SU-DHL-6 (cell line): ENCODE results near the gene SLC7A5.

Experiments
- H2AFZ ChIP-seq: fragments of 200-600 bp; sonication (generic); 2 replicates; pipeline ENCODE4 v1.6.1; 2014; ENCODE audit warnings: low read depth, mild to moderate bottlenecking, moderate library complexity, mixed read lengths, antibody characterized with exemption, low read length; ENCODE audit not compliant: severe bottlenecking
- H3F3A ChIP-seq: fragments of 200-600 bp; shearing (Covaris generic); 2 replicates; pipeline ENCODE4 v1.6.0; 2016; ENCODE audit warnings: antibody characterized with exemption, mild to moderate bottlenecking; ENCODE audit not compliant: insufficient read depth
- H3K27ac ChIP-seq: fragments of 200-600 bp; sonication (generic); 2 replicates; pipeline ENCODE4 v1.5.1; 2016; ENCODE audit warnings: low read depth, mild to moderate bottlenecking, low read length, moderate library complexity, mixed read lengths
- H3K27me3 ChIP-seq: fragments of 200-600 bp; sonication (generic), shearing (Covaris generic); 2 replicates; pipeline ENCODE4 v1.6.0; 2014; ENCODE audit warnings: mild to moderate bottlenecking, low read length
- H3K36me3 ChIP-seq: fragments of 200-600 bp; sonication (generic); 2 replicates; pipeline ENCODE4 v1.6.1; 2014; ENCODE audit warnings: mild to moderate bottlenecking, low read length, mixed read lengths
- H3K4me2 ChIP-seq: fragments of 300-600, 200-600 bp; shearing (Covaris generic), sonication (generic); 2 replicates; pipeline ENCODE4 v1.6.0; 2014; ENCODE audit warnings: low read length, low read depth, mild to moderate bottlenecking; ENCODE audit not compliant: poor library complexity, severe bottlenecking
- H3K4me3 ChIP-seq: fragments of 200-600 bp; sonication (generic); 2 replicates; pipeline ENCODE4 v1.5.1; 2014; ENCODE audit warnings: antibody characterized with exemption, low read length, mild to moderate bottlenecking, mixed read lengths; ENCODE audit not compliant: insufficient read depth, poor library complexity, severe bottlenecking
- H3K79me2 ChIP-seq: fragments of 200-600 bp; sonication (generic); 2 replicates; pipeline ENCODE4 v1.6.1; 2014; ENCODE audit warnings: mild to moderate bottlenecking, low read length, moderate library complexity; ENCODE audit not compliant: insufficient read depth
- H3K9ac ChIP-seq: fragments of 200-600 bp; sonication (generic); 2 replicates; pipeline ENCODE4 v1.7.0; 2014; ENCODE audit warnings: mild to moderate bottlenecking, low read length
- H3K9me2 ChIP-seq: fragments of 200-600 bp; sonication (generic); replicated peaks from 2 replicates; pipeline ENCODE4 v1.6.1; 2014; ENCODE audit warnings: low read length; ENCODE audit not compliant: insufficient read depth
- H3K9me3 ChIP-seq: fragments of 200-600 bp; sonication (generic); 2 replicates; pipeline ENCODE4 v1.6.1; 2014; ENCODE audit warnings: low read length, mixed read lengths; ENCODE audit not compliant: insufficient read depth
- H4K20me1 ChIP-seq: fragments of 200-600 bp; sonication (generic); 2 replicates; pipeline ENCODE4 v1.6.1; 2014; ENCODE audit warnings: low read depth, mild to moderate bottlenecking, antibody characterized with exemption, low read length, moderate library complexity, mixed read lengths
- CTCF ChIP-seq: fragments of 200-600 bp; sonication (generic); IDR thresholded peaks from one replicate; pipeline ENCODE4 v1.5.1; 2017; ENCODE audit warnings: antibody characterized with exemption, mild to moderate bottlenecking, low read length, moderate library complexity; ENCODE audit not compliant: insufficient read depth, poor library complexity, severe bottlenecking
- EZH2phosphoT487 ChIP-seq: fragments of 200-600 bp; sonication (generic), shearing (Covaris generic); conservative IDR thresholded peaks from 2 replicates; pipeline ENCODE4 v1.6.1; 2018; ENCODE audit warnings: mild to moderate bottlenecking, antibody characterized with exemption, low read length, moderate library complexity, mixed read lengths

The SLC7A5 gene

DNA sequence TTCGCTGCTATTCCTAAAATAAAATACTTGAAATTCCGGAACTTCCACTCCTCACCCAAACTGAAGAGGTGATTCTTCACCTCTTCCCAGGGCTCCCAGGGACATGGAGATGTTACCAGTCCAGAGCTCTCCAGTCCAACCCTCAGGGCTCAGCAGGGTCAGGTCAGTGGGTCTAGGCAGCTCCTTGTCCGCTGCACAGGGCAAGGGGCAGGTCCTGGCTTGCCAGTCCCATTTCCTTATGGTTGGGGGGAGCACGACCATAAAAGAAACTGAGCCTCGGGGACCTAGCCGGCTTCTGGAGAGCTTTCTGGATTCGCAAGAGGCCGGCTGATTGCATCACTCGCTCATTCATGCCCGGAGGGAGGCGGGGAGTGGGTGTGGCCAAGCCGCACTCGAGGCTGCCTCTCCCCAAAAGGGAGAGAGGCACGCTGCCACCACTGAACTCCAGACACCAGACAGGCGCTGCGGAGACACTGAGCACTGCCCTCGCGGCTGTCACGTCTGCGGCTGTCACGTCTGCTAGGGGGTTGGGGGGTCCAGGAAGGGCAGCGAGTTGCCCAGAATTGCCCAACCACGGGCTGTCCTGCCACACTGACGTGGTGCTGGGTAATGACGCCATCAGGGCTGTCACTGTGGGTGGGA, 15.8 kb downstream of the SLC7A5 start:
- H3K36me3 ChIP-seq, result peaks cover 8% of the 10 kb centered on the region; the same call in 1 of the 2 replicates
- H3K27ac ChIP-seq, result peak overlapping the region; percentile 88
- no peaks in the 10 kb centered on the region for H3K9me3 ChIP-seq
- TF ChIP-seq EZH2phosphoT487 (no peak), CTCF (no peak)
- peaks cover 25% of the 10 kb centered on the region for H3F3A ChIP-seq
- H2AFZ ChIP-seq, result no peak overlapping the region
- H4K20me1 ChIP-seq, result peaks cover 6% of the 10 kb centered on the region; the same call in 1 of the 2 replicates
- H3K4me2 ChIP-seq, result peak overlapping the region; percentile 52
- peak overlapping the region; percentile 57 for H3K9ac ChIP-seq
- no peaks in the 10 kb centered on the region for H3K9me2 ChIP-seq
- H3K4me3 ChIP-seq, result no peak overlapping the region
- H3K79me2 ChIP-seq, result peaks cover 96% of the 10 kb centered on the region
- H3K27me3 ChIP-seq, result no peaks in the 10 kb centered on the region

DNA sequence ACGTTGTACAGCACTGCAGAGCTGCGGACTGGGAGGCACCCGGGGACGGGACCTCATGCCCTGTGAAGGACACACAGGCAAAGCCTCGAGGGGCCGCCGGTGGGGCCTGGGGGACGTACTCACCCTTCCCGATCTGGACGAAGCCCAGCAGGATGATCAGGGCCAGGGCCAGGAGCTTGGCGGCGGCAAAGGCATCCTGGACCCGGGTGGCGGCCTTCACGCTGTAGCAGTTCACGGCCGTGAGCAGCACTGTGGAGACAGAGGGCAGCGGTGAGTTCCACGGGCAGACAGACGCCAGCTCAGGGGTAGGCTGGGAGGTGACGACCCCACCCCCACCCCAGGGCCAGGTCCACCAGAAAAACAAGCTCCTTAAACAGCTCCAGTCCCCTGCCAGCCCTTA, 17.7 kb downstream of the SLC7A5 start:
- no peak overlapping the region for H3K27ac ChIP-seq

DNA sequence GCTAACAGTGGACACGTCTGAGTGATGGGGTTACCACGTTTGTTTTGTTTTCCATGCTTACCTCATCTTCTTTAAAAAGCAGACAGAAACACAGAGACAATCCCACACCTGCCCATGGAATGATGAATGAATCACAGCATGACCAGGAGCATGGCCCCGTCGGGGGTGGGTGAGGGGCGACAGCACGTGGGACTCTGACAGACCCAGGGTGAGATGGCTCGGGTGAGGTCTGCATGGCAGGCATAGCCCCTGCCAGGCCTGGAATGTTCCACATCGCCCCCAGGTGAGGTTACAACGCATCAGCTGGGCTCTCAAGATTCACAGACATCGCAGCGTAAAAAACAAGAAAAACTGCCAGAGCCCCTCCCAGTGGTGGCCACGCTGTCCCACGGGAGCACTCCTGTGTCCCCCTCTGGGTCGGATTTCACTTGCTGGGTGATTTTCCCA, 18.1 kb downstream of the SLC7A5 start:
- Histone ChIP-seq H3K9ac (no peak overlapping the region), H3K4me2 (no peak overlapping the region), H3K79me2 (peaks cover 96% of the 10 kb centered on the region), H4K20me1 (peaks cover 6% of the 10 kb centered on the region; the same call in 1 of the 2 replicates), H3K9me3 (no peaks in the 10 kb centered on the region), H3K9me2 (no peaks in the 10 kb centered on the region), H3K27ac (peak overlapping the region; percentile 59), H3F3A (peaks cover 21% of the 10 kb centered on the region), H3K36me3 (peaks cover 8% of the 10 kb centered on the region; the same call in 1 of the 2 replicates), H3K27me3 (no peaks in the 10 kb centered on the region), H3K4me3 (no peak overlapping the region), H2AFZ (no peak overlapping the region)
- TF ChIP-seq CTCF, result no peak
- no peak for TF ChIP-seq EZH2phosphoT487

More for the DNA sequence above, 17.7 kb downstream of the SLC7A5 start:
- H3F3A ChIP-seq, result peaks cover 24% of the 10 kb centered on the region
- TF ChIP-seq CTCF (no peak), EZH2phosphoT487 (no peak)
- no peaks in the 10 kb centered on the region for H3K27me3 ChIP-seq
- H2AFZ ChIP-seq, result no peak overlapping the region
- H4K20me1 ChIP-seq, result peaks cover 6% of the 10 kb centered on the region; the same call in 1 of the 2 replicates
- no peak overlapping the region for H3K9ac ChIP-seq
- no peaks in the 10 kb centered on the region for H3K9me3 ChIP-seq
- peaks cover 96% of the 10 kb centered on the region for H3K79me2 ChIP-seq
- no peak overlapping the region for H3K4me3 ChIP-seq
- peaks cover 8% of the 10 kb centered on the region; the same call in 1 of the 2 replicates for H3K36me3 ChIP-seq
- H3K4me2 ChIP-seq, result no peak overlapping the region
- no peaks in the 10 kb centered on the region for H3K9me2 ChIP-seq
